GM21723 (cell line): ENCODE measurements around the gene ZRANB1.

Experiments
- ATAC-seq: cut with Tn5 transposase; IDR thresholded peaks from one replicate; pipeline ENCODE4 v1.9.1; 2021; ENCODE audit warnings: mild to moderate bottlenecking, moderate library complexity; ENCODE audit not compliant: unreplicated experiment

The ZRANB1 gene

GRCh38 chr10:124993345-124993708 lies 51.4 kb downstream of the ZRANB1 start:
- ATAC-seq, result no peak

DNA sequence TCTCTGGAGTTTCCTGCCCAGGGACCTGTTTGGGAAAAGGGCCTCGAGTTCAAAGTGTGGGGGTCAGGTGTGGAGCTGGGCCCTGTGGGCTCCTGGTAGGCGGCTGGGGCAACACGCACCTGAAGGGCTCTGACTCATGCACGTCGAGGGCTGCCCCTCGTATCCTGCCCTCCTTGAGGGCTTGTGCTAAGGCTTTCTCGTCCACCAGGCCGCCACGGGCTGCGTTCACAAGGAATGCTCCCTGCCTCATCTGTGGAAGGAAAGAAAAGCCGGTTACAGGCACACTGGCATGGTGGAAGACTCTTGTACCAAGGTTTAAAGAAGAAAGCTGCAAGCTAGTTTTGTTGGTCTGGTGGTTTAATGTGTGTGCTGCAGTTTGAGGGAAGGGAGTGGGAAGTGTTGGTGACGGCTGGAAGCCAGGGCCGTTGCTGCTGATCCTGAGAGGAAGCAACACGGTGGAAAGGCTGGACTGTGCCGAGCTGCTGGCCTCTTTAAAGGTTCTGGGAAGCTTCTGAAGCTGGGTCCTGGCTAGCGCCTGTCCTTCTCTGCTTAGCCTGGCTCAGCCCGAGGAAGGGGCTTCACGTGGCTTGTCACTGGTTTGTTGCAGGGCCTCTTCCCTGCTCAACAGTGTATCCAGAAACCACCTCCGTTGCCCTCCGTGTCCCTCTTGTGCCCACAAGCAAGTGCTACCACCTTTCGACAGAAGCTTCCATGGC lies 52.0 kb downstream of the ZRANB1 start:
- no peak for ATAC-seq

- no peak for ATAC-seq
Measured at GRCh38 chr10:124994573-124995473, 52.9 kb downstream of the ZRANB1 start.

- no peak for ATAC-seq
Measured at GRCh38 chr10:124995605-124996004, 53.7 kb downstream of the ZRANB1 start.

- ATAC-seq, result no peak
Measured at GRCh38 chr10:124996127-124996853, 54.4 kb downstream of the ZRANB1 start.

GRCh38 chr10:124996854-124997215 lies 54.9 kb downstream of the ZRANB1 start:
- ATAC-seq, result no peak

DNA sequence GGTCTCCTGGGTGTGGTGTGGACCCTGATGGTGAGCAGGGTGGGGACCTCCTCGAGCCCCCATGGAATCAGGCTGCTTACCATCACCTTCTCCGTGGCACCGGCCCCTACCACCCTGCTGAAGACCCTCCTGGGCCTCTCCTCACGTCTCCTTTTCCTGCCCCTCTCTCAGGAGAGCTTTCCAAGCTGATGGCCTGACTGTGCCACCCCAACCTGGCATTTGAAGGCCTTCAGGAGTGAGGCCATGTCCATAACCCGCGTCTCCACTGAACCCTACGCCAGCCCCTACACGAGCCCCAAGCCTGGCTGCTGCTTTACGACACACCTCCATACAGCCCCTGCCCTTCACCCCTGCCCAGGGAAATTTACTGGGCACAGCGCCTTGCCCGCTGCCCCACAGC lies 55.4 kb downstream of the ZRANB1 start:
- ATAC-seq, result no peak

DNA sequence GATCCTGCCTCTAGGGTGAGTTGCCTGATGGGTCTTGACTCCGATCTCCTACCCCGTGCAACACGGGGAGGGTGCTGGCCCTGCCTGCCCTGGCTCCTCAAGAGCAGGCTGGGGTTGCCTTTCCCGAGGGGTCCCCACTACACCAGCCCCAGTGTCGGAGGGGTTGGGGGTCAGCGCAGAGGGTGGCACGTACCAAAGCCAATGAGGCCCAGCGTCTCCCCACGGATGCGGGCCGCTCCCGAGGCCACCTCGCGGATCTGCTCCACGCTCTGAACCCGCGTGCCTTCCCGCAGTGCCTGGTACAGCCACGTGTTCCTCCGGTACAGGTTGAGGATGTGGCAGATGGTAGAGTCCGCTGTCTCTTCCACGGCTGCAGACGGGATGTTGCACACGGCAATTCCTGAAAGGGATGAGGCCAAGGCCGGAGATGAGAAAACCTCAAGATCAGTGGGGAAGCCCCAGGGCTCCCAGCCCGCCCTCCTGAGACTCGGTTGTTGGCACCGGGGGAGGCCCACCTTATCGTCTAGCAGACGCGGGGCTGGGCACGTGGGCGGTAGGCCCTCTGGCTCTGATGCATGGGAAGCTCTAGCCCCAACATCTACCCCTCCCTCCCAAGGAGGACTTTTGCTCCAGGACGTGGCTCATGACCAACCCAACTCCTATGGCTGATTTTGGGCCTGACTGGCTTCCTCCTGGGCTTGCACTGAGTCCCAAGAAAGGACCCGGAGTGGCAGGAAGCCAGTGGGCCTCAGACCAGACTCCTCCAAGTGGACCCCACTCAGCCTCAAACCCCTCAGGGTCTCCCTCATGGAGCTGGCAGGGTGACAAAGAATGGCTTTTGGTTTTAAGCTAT lies 56.1 kb downstream of the ZRANB1 start:
- ATAC-seq, result no peak

DNA sequence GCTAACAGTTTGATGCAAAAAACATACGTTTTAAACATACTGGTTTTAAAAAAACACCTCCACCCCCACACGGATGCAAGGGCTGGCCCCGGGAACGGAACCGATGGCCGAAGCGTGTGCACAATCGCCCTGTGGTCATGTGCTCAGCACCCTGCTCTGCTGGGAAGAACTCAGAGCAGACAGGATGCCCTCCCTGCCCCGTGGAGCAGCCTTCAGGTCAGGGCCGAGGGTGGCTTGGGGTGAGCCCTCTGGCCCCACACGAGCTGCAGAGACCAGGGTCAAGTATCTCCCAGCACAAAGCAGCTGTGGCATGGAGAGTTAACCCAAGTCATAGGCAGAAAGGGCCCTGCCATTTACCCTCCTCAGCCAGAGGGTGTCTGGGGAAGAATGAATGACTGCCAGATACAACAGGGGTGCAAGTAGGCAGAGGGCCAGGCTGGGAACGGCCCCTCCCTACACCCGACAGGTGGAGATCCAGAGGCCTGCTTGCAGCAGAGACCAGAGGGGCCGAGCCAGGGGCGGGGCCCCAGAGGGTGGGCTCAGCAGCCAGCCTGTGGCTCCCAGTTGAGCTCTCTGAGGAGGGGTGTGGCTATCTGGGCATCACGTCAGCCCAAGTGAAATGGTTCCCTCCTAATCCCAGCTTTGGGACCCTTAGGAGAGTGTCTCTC lies 56.8 kb downstream of the ZRANB1 start:
- no peak for ATAC-seq

DNA sequence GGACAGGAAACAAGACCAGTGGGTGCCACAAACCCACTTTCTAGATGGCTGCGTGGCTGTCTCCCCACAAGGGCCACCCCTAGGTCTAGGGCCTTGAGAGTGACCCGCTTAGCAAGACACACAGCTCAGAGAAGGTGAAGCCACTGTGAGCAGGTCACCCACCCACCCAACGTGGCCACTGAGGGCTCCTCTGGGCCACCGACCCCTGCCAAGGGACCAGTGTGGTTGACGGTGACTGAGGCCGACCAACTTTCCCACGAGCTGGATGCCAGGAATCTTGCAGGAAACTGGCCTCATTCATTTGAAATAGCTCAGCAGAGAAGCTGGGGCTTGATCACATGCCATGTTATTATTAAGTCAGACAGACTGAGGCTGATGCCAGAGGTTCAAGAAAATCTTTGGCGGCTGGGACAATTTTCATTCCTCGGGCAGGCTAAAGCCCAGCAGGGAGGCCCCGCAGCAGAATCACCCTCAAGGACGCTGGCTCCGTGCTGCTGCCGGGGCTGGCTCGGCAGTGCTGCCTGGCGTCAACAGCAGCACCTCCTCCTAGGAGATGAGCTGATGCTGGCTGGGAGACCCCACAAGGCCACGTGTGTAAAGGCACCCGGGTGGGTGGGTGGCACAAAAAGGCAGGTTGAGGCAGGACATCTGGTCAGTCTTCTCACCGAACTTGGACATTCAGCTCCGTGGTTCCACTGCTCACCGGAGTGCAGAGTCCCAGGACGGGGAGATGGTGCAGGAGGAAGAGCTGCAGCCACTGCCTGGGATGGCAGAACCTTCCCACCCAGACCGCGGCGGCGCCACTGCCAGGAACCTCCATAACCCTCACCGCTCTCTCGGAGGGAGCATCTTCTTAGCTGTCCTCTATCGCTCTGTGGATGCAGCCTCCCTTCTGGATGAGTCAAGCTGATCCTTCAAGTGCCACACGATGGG lies 57.8 kb downstream of the ZRANB1 start:
- no peak for ATAC-seq

DNA sequence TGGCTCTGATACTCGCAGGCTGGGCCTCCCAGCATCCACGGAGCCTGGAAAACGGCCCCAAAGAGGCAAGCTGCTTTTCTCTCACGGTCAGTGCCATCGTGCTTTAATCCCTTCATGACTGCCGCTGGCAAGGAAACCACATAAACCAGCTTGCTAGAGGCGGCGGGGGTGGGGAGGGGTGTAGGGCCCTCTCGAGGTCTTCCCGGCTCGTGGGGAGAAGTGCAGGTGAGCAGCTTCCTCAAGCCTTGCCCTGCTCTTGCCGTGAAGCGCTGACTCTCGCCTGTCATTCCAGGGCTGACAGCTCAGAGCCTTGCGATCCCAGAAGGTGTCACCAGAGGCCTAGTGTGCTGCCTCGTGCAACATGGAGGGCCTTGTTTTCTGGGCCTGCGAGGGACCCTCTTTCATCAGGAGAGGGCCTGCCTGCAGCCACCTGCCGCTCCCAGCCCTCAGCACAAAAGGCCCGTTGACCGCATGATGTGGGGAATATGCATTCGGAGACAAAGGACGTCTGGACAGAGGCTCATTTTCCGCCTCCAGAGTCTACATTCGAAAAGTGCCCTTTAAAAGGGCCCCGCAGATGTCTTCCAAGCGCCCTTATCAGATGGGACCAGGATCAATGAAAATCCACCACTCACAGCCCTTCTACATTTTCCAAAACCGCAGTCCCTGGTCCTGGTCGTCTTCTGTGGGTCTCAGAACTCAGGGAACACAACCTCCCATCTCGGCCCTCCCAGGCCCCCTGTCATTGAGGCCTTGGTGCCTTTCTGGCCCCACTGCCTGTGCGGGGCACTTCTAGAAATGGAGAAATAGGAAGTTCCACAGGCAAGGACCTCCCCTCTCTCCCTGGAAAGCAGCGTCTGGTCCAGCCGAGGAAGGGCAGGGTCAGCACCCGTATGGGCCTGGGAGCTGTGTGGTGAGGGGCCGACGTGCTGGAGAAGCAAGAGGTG lies 58.7 kb downstream of the ZRANB1 start:
- ATAC-seq, result no peak

- ATAC-seq, result no peak
Measured at GRCh38 chr10:125001313-125002046, 59.6 kb downstream of the ZRANB1 start.

GRCh38 chr10:125002047-125002422 lies 60.1 kb downstream of the ZRANB1 start:
- ATAC-seq, result no peak

GRCh38 chr10:125002423-125003145 lies 60.7 kb downstream of the ZRANB1 start:
- no peak for ATAC-seq

DNA sequence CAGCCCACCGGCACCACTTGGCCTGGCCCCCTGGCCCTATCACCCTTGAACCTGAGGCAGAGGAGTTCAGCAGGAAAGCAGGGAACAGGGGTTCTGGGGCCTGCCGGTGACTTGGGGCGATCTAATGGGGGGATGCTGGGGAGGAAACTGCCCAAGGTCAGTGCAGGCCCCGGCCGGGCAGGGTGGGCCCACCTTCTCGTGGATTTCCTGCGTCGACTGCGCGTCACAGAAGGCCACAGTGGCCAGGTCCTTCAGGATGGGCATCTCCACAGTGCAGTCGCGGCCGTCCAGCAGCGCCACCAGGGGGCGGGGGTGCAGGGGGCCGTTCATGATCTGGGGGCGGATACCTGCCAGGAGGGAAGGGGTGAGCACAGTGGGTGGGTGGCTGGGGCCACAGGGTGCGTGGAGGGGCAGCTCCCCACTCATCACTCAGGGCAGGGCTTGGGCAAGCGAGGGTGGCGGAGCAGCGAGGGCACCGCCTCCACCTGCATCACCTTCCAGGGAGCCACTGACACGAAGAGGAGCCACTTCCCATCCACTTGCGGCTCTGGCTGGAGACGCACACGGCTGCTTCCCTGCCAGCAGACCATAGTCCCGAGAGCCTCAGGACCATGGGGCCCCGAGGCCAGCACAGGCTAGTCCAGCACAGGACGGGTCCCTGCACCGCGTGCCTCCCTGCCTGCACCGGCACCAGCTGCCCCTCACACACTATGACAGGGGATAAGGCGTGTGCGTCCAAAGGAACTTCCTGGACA lies 61.4 kb downstream of the ZRANB1 start:
- no peak for ATAC-seq

DNA sequence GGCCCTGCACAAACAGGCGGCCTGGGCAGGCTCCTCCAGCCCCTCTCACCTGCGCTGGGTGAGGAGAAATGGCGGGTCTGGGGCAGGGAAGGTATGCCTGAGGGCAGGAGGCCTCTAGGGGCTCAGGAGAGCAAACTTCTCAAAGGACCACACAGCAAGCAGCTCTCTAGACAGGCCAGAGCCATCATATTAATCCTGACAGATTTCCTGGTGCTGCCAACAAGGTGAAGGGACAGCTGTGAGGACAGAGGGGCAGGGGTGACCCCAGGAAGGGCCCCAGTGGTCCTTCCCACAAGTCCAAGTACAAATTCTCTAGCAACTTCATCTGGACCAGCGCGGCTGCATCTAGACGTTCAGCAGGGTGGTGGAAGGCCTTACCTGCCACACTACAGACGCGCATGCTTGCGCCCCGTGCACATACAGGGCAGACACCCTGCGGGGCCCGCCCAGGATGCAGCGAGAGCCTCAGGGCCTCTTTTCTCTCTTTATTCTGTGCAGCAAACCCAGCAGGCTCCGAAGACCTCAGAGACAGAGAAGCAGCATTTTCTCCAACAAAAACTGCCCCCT lies 62.1 kb downstream of the ZRANB1 start:
- no peak for ATAC-seq
